ENCODE results near the gene GRM7.

The GRM7 gene

DNA sequence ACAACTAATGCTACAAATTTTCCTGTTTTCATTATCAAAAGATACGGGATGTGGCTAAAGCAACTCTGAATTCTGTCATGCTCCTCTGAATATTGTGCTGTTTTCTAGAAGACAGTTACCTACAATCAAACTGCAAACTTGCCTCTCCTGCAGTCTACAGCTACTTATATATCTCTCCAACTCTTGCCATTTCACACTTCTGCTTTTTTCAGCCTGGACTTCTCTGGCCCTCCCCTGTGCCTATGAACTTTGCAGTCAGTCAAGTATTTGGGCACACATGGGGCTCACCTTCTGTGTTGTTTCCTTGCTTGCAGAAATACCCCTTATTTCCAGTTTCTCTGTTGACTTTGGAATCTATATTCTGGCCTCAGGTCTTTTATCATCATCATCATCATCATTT, 575.6 kb downstream of the GRM7 start:
- Histone ChIP-seq H3K9ac (ENCODE audit: low read length) (no peak overlapping the region), H3K27me3 (ENCODE audit: control insufficient read depth, insufficient read depth, low read length) (no peaks in the 10 kb centered on the region), H3K36me3 (ENCODE audit: control insufficient read depth, insufficient read depth, low read length) (no peaks in the 10 kb centered on the region), H3K4me3 (ENCODE audit: low read depth, low read length) (no peak overlapping the region), H3K9me3 (ENCODE audit: control insufficient read depth, insufficient read depth, low read depth, low read length) (peaks cover 12% of the 10 kb centered on the region), H3K4me1 (ENCODE audit: control insufficient read depth, insufficient read depth, low read length) (no peaks in the 10 kb centered on the region), H3K27ac (ENCODE audit: low read depth, low read length) (no peak overlapping the region)

DNA sequence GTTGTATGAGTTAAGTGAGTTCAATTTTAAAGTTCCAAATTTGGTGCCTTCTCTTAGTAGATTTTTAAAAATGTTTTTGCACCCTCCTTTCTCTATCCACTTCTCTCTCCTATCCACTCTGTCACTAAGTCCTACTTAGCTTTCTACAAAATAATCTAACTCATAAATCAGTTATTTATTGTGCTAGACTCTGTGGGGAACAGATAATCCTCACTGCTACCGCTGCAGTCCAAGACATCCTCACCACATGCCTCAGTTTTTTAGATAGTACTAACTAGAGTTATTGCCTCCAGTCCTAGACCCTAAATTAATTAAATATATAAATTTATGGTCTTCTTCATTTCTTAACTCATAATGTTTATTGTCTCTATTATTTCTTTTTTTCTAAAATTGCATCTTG, 576.3 kb downstream of the GRM7 start:
- Histone ChIP-seq H3K9ac (ENCODE audit: low read length) (no peak overlapping the region), H3K4me3 (ENCODE audit: low read depth, low read length) (no peak overlapping the region), H3K27ac (ENCODE audit: low read depth, low read length) (no peak overlapping the region), H3K4me1 (ENCODE audit: control insufficient read depth, insufficient read depth, low read length) (no peaks in the 10 kb centered on the region), H3K36me3 (ENCODE audit: control insufficient read depth, insufficient read depth, low read length) (no peaks in the 10 kb centered on the region), H3K27me3 (ENCODE audit: control insufficient read depth, insufficient read depth, low read length) (no peaks in the 10 kb centered on the region), H3K9me3 (ENCODE audit: control insufficient read depth, insufficient read depth, low read depth, low read length) (peaks cover 12% of the 10 kb centered on the region)

DNA sequence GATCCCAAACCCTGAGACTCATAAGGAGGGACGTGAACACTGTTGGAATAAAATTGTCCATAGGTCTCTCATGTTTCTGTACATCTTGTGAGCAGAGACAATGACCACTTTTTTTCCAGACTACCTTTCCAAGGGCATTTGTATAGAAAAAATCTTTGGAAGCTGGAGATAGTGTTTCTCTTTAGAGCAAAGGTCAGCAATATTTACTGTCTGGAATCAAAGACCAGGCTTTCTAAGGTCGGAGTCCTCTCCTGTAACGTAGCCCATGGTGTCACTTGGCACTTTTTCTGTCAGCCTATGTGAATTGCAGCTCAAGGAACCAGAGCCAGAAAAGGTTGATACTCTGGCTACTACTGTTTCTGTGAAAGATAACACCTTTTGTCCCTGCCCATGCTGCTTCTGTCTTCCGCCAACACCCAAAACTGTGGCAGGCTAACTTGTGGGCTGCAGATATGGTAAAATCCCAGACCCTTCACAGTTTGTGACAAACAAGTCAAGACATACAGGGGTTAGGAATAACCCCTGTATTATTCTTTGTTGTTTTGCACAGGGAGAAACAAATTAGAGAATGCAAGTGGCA, 578.3 kb downstream of the GRM7 start:
- Histone ChIP-seq H3K9ac (ENCODE audit: low read length) (no peak overlapping the region), H3K4me1 (ENCODE audit: control insufficient read depth, insufficient read depth, low read length) (no peaks in the 10 kb centered on the region), H3K4me3 (ENCODE audit: low read depth, low read length) (no peak overlapping the region), H3K27ac (ENCODE audit: low read depth, low read length) (no peak overlapping the region), H3K36me3 (ENCODE audit: control insufficient read depth, insufficient read depth, low read length) (no peaks in the 10 kb centered on the region), H3K9me3 (ENCODE audit: control insufficient read depth, insufficient read depth, low read depth, low read length) (no peaks in the 10 kb centered on the region), H3K27me3 (ENCODE audit: control insufficient read depth, insufficient read depth, low read length) (no peaks in the 10 kb centered on the region)

DNA sequence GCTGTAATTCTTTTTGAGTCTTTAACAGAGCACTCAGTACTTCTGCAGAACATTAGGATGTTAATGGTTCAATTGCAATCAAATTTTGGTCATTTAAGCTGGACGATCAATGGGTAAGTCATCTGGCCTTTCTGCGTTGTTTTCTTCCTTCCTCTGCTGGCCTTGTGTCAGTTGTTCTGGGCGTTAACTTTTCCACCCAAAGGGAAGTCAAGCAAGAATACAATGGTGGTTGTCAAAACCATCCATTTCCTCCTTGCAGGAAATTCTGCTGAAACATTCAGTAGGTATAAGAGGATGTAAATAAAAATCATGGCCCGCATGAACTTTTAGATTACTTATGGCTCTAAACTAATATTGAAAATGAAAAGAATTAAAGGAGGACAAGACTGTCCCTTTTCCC, 584.0 kb downstream of the GRM7 start:
- H3K4me3 ChIP-seq (ENCODE audit: low read depth, low read length) = no peak overlapping the region
- H3K36me3 ChIP-seq (ENCODE audit: control insufficient read depth, insufficient read depth, low read length) = no peaks in the 10 kb centered on the region
- H3K27ac ChIP-seq (ENCODE audit: low read depth, low read length) = no peak overlapping the region
- no peaks in the 10 kb centered on the region for H3K9me3 ChIP-seq (ENCODE audit: control insufficient read depth, insufficient read depth, low read depth, low read length)
- no peaks in the 10 kb centered on the region for H3K27me3 ChIP-seq (ENCODE audit: control insufficient read depth, insufficient read depth, low read length)
- H3K4me1 ChIP-seq (ENCODE audit: control insufficient read depth, insufficient read depth, low read length) = no peaks in the 10 kb centered on the region
- H3K9ac ChIP-seq (ENCODE audit: low read length) = no peak overlapping the region

DNA sequence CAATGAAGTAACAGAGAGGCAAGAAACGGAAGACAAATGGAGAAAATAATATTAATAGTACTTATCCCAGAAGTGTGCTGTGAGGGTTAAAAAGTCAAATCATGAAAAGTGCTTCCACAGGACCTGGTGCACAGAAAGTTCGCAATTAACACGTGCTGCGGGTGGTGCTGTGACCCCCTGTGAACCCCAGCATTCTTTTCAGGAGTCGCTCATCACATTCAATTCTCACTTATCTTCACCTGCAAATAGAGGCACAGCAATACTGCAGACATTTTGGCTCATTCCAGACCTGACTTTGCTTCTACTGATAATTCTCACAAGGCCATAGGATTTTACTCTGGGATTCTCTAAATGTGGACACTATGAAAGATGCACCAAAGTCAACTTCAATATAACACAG, 584.4 kb downstream of the GRM7 start:
- H3K9ac ChIP-seq (ENCODE audit: low read length) = no peak overlapping the region
- H3K36me3 ChIP-seq (ENCODE audit: control insufficient read depth, insufficient read depth, low read length) = no peaks in the 10 kb centered on the region
- no peak overlapping the region for H3K27ac ChIP-seq (ENCODE audit: low read depth, low read length)
- no peak overlapping the region for H3K4me3 ChIP-seq (ENCODE audit: low read depth, low read length)
- no peaks in the 10 kb centered on the region for H3K27me3 ChIP-seq (ENCODE audit: control insufficient read depth, insufficient read depth, low read length)
- H3K9me3 ChIP-seq (ENCODE audit: control insufficient read depth, insufficient read depth, low read depth, low read length) = no peaks in the 10 kb centered on the region
- H3K4me1 ChIP-seq (ENCODE audit: control insufficient read depth, insufficient read depth, low read length) = no peaks in the 10 kb centered on the region

DNA sequence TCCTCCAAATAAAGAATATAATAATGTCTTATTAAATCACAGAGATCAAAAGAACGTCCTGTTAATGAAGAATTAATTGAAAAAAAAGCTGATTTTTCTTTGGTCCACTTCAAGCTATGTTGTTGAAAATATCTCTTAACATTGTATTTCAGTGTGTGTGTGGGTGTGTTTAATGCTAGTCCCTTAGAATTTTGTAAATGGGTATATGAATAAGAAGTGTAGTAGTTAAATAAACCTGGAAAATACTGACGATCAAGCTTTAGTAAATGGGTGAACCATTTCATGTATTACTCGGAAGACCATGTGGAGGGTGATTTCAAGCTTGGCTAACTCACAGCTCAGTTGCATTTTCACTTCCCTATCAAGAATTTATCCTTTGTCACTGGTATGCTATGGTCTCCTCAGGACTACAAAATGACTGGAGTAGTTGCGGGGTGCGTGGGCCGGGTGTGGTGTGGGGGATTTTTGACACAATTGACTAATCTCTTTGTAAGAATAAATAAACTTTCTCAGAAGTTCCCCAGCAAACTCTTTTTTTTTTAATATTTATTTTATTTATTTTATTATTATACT, 586.4 kb downstream of the GRM7 start:
- H3K9me3 ChIP-seq (ENCODE audit: control insufficient read depth, insufficient read depth, low read depth, low read length) = no peaks in the 10 kb centered on the region
- H3K36me3 ChIP-seq (ENCODE audit: control insufficient read depth, insufficient read depth, low read length) = no peaks in the 10 kb centered on the region
- no peak overlapping the region for H3K9ac ChIP-seq (ENCODE audit: low read length)
- H3K4me3 ChIP-seq (ENCODE audit: low read depth, low read length) = no peak overlapping the region
- H3K4me1 ChIP-seq (ENCODE audit: control insufficient read depth, insufficient read depth, low read length) = no peaks in the 10 kb centered on the region
- no peaks in the 10 kb centered on the region for H3K27me3 ChIP-seq (ENCODE audit: control insufficient read depth, insufficient read depth, low read length)
- H3K27ac ChIP-seq (ENCODE audit: low read depth, low read length) = no peak overlapping the region

DNA sequence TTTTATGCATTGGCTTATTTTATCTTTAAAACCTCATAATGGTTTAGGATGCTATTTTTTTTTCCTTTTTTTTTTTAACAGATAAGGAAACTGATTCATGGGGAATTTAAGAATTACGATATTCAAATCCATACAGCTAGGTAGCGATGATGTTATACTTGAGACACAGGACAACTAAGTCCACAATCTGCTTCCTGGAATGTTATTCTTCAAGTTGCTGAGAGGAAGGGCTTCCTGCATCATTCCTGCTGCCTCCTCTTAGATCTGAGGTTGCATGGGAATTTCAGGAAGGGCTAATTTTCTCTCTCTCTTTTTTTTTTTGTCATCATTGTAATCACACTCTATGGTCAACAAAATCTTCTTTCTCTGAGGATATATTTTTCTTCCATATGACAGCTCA, 595.5 kb downstream of the GRM7 start:
- Histone ChIP-seq H3K4me1 (ENCODE audit: control insufficient read depth, insufficient read depth, low read length) (no peaks in the 10 kb centered on the region), H3K9me3 (ENCODE audit: control insufficient read depth, insufficient read depth, low read depth, low read length) (no peaks in the 10 kb centered on the region), H3K4me3 (ENCODE audit: low read depth, low read length) (no peak overlapping the region), H3K27ac (ENCODE audit: low read depth, low read length) (no peak overlapping the region), H3K36me3 (ENCODE audit: control insufficient read depth, insufficient read depth, low read length) (no peaks in the 10 kb centered on the region), H3K9ac (ENCODE audit: low read length) (no peak overlapping the region), H3K27me3 (ENCODE audit: control insufficient read depth, insufficient read depth, low read length) (no peaks in the 10 kb centered on the region)

DNA sequence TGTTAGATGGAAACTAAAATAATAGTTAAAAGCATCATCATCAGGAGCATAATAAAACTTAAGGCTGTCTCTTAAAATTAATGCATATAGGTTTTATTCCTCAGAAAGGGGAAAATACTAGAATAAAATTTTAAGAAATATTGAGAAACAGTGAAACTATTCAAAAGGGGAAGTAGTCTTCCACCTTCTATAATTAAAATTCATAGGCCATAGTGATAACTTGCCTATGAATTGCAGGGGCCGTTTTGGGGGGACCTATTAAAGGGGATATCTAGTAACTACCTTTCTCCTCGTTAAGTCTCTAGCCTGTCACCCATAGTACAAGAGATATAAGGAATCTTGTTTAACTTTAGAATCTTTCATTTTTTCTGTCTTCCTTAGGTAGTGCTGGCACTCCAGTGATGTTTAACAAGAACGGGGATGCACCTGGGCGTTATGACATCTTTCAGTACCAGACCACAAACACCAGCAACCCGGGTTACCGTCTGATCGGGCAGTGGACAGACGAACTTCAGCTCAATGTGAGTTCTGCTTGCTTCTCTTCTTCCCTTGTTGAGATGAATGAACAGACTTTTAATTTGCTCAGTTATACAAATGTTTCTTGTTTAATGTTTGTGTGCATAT, 600.4 kb downstream of the GRM7 start:
- no peaks in the 10 kb centered on the region for H3K36me3 ChIP-seq (ENCODE audit: control insufficient read depth, insufficient read depth, low read length)
- no peaks in the 10 kb centered on the region for H3K9me3 ChIP-seq (ENCODE audit: control insufficient read depth, insufficient read depth, low read depth, low read length)
- H3K9ac ChIP-seq (ENCODE audit: low read length) = no peak overlapping the region
- no peak overlapping the region for H3K4me3 ChIP-seq (ENCODE audit: low read depth, low read length)
- no peak overlapping the region for H3K27ac ChIP-seq (ENCODE audit: low read depth, low read length)
- no peaks in the 10 kb centered on the region for H3K27me3 ChIP-seq (ENCODE audit: control insufficient read depth, insufficient read depth, low read length)
- no peaks in the 10 kb centered on the region for H3K4me1 ChIP-seq (ENCODE audit: control insufficient read depth, insufficient read depth, low read length)

DNA sequence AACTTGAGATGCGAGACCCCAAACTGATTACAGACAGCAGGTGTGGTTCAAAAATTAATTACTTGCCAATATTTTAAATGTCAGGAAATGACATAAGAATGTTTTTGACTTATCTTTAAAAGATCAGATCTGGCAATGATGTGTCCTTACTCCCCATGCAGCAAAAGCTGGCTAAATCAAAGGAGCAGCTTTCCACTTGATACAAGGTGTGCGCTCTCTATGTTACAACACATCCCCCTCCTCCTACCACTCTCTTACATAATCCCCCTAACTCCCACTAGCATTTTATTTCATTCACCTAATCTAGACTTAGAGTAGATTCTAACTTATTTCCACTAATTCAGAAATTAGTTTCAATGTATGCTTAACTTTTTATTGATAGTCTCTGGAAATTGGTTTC, 609.0 kb downstream of the GRM7 start:
- Histone ChIP-seq H3K9me3 (ENCODE audit: control insufficient read depth, insufficient read depth, low read depth, low read length) (no peaks in the 10 kb centered on the region), H3K9ac (ENCODE audit: low read length) (no peak overlapping the region), H3K36me3 (ENCODE audit: control insufficient read depth, insufficient read depth, low read length) (no peaks in the 10 kb centered on the region), H3K4me3 (ENCODE audit: low read depth, low read length) (no peak overlapping the region), H3K4me1 (ENCODE audit: control insufficient read depth, insufficient read depth, low read length) (no peaks in the 10 kb centered on the region), H3K27ac (ENCODE audit: low read depth, low read length) (no peak overlapping the region), H3K27me3 (ENCODE audit: control insufficient read depth, insufficient read depth, low read length) (no peaks in the 10 kb centered on the region)

DNA sequence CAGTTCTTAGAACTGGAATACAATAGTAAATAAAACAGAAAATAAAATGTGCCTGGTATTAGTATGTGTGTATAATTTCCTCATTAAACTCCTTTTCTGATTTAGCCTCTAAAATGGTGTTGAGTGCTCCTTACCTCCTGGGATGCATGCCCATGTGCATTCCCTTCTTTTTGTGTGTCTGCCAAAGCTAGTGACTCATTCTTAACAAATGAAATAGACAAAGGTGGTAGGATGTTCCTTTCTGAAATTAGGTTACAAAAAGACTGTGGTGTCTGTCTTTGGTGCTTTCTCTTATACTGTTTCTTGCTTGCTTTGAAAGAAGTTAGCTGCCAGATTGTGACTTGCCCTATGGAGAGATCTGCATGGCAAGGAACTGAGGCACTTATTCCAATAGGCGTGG, 623.7 kb downstream of the GRM7 start:
- H3K27me3 ChIP-seq (ENCODE audit: control insufficient read depth, insufficient read depth, low read length) = no peaks in the 10 kb centered on the region
- peaks cover 4% of the 10 kb centered on the region; the same call in 1 of the 2 replicates for H3K9me3 ChIP-seq (ENCODE audit: control insufficient read depth, insufficient read depth, low read depth, low read length)
- no peaks in the 10 kb centered on the region for H3K36me3 ChIP-seq (ENCODE audit: control insufficient read depth, insufficient read depth, low read length)
- H3K9ac ChIP-seq (ENCODE audit: low read length) = no peak overlapping the region
- no peak overlapping the region for H3K4me3 ChIP-seq (ENCODE audit: low read depth, low read length)
- no peak overlapping the region for H3K27ac ChIP-seq (ENCODE audit: low read depth, low read length)
- H3K4me1 ChIP-seq (ENCODE audit: control insufficient read depth, insufficient read depth, low read length) = no peaks in the 10 kb centered on the region

DNA sequence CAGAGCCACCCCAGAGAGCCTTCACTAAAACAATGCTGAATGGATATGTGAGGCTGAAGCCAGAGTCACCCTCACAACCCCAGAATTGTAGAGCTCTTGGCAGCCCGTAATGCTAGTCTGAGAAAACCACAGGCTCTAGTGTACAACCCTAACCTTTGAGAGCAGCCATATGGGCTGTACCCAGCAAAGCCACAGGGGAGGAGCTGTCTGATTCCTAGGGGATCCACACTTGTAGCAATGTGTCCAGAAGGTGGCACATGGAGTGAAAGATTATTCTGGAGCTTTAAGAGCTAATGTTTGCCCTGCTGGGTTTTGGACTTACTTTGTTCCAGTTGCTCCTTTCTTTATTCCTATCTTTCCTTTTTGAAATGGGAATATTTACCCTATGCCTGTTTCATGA, 626.8 kb downstream of the GRM7 start:
- peaks cover 4% of the 10 kb centered on the region; the same call in 1 of the 2 replicates for H3K9me3 ChIP-seq (ENCODE audit: control insufficient read depth, insufficient read depth, low read depth, low read length)

More for the DNA sequence above, 626.8 kb downstream of the GRM7 start:
- Histone ChIP-seq H3K36me3 (ENCODE audit: control insufficient read depth, insufficient read depth, low read length) (no peaks in the 10 kb centered on the region), H3K4me3 (ENCODE audit: low read depth, low read length) (no peak overlapping the region), H3K27ac (ENCODE audit: low read depth, low read length) (no peak overlapping the region), H3K27me3 (ENCODE audit: control insufficient read depth, insufficient read depth, low read length) (no peaks in the 10 kb centered on the region), H3K4me1 (ENCODE audit: control insufficient read depth, insufficient read depth, low read length) (no peaks in the 10 kb centered on the region), H3K9ac (ENCODE audit: low read length) (no peak overlapping the region)
